Activated naive CD4-positive, alpha-beta T cell treated with anti-CD3 and anti-CD28 coated beads for 36 hours (primary cell): ENCODE data around the gene BICD2. TPM values are rescaled to one million over a fixed set of nuclear protein-coding genes. Genes with fewer than 3 reads are reported as not detected.

ENCODE experiments used
- CTCF ChIA-PET: fragments of 350-600 bp; sonication (Branson Sonifier 250); formaldehyde crosslinking; loops from one replicate; lab custom pipeline; 2021; ENCODE audit warnings: antibody characterized with exemption; lab: Charles Lee
- DNase-seq: peaks from one replicate; pipeline ENCODE4 v3.0.0-alpha.2; 2020
- H3K27ac Mint-ChIP-seq: one replicate; pipeline ENCODE4 v1.8.0; 2021; ENCODE audit warnings: mild to moderate bottlenecking, mixed read lengths
- H3K27me3 Mint-ChIP-seq: one replicate; pipeline ENCODE4 v1.8.0; 2021; ENCODE audit warnings: low read depth, mixed read lengths
- H3K36me3 Mint-ChIP-seq: one replicate; pipeline ENCODE4 v1.8.0; 2021; ENCODE audit warnings: low read depth, mixed read lengths
- H3K4me1 Mint-ChIP-seq: one replicate; pipeline ENCODE4 v1.8.0; 2021; ENCODE audit warnings: low read depth, mixed read lengths
- H3K4me3 Mint-ChIP-seq: one replicate; pipeline ENCODE4 v1.8.0; 2021; ENCODE audit warnings: mild to moderate bottlenecking, moderate library complexity, mixed read lengths
- H3K9me3 Mint-ChIP-seq: one replicate; pipeline ENCODE4 v1.8.0; 2021; ENCODE audit warnings: mixed read lengths
- intact Hi-C: fragments of 100-400 bp; cut with micrococcal nuclease; formaldehyde crosslinking; loops from one replicate; pipeline ENCODE4 v1.15.1; 2023
- total RNA-seq, 2 experiments: library from RNA; stranded (reverse); gene quantifications; one replicate each; pipeline ENCODE4 v1.2.3, GENCODE V29; 2021

BICD2 gene
- total RNA-seq, 2 experiments from 2014 or later: 11.2 to 12.0 TPM

DNA sequence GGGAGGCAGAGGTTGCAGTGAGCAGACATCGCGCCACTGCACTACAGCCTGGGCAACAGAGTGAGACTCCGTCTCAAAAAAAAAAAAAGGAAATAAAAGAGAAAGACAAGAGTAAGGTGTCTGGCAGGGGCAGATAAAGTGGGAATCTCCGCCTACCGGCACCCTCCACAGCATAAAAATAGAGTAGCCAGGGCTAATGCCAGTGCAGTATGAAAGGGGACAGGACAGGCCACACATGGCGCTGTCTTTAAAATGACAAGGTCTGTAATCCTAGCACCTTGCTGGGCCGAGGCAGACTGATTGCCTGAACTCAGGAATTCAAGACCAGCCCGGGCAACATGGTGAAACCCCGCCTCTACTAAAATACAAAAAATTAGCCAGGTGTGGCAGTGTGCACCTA, 7.8 kb downstream of the BICD2 start:
- H3K27me3 Mint-ChIP-seq: no peaks in the 10 kb centered on the region
- H3K4me1 Mint-ChIP-seq: peaks cover 44% of the 10 kb centered on the region
- intact Hi-C loops: no loop called here
- H3K27ac Mint-ChIP-seq: no peak overlapping the region
- no peak overlapping the region for H3K4me3 Mint-ChIP-seq
- H3K9me3 Mint-ChIP-seq: peaks cover 3% of the 10 kb centered on the region
- CTCF ChIA-PET: no interaction called here
- no peak for DNase-seq
- peaks cover 14% of the 10 kb centered on the region for H3K36me3 Mint-ChIP-seq

DNA sequence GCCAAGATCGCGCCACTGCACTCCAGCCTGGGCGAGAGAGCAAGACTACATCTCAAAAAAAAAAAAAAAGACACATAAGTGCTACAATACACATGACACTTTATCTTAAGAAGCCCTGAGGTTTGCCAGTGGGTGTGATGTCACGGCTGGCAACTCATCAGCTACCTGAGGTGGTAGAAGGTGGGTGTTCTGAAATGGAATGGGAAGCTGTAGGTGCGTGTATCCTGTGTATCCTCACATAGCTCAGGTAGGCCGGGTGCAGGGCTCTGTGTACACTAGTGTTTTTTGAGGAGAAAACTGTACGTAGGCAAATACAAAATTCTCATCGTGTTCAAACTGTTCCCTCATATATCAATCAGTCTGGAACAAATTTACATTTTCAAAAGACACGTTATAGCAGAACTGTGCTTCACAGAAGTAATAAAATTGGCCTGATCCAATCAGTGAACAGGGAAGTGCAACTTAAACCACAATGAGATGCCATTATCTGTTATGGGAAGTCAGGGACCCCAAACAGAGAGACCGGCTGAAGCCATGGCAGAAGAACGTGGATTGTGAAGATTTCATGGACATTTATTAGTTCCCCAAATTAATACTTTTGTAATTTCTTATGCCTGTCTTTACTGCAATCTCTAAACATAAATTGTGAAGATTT, 10.4 kb downstream of the BICD2 start:
- DNase-seq: no peak
- H3K9me3 Mint-ChIP-seq: peaks cover 3% of the 10 kb centered on the region
- CTCF ChIA-PET: interaction anchor here (0.7 kb wide), 2 partner anchors 9 to 803 kb away, joined by 3 read pairs; no protein-coding TSS in a partner anchor
- H3K36me3 Mint-ChIP-seq: peaks cover 14% of the 10 kb centered on the region
- H3K27ac Mint-ChIP-seq: no peak overlapping the region
- H3K4me3 Mint-ChIP-seq: no peak overlapping the region
- intact Hi-C loops: no loop called here
- H3K27me3 Mint-ChIP-seq: no peaks in the 10 kb centered on the region
- H3K4me1 Mint-ChIP-seq: peaks cover 36% of the 10 kb centered on the region

DNA sequence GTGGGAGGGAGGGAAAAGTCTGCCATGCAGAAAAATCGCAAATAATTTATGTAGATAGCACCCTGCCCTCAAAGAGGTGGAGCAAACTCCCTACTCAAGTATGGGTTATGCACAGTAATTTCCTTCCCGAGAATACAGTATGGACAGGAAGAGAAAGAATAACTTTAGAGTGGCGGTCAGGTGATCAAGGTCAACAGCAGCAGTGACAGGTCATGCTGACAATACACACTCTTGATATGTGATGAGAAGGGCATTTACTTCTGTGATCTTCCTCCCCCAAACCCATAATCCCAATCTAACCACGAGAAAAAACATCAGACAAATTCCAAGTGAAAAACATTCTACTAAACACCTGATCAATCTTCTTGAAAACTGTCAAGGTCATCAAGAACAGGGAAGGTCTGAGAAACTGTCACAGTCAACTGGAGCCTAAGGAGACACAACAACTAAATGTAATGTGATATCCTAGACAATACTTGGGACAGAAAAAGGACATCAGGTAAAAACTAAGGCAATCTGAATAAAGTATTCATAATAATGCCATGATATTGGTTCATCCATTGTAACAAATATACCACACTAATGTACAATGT, 11.7 kb downstream of the BICD2 start:
- no peak for DNase-seq
- intact Hi-C loops: no loop called here
- H3K36me3 Mint-ChIP-seq: peaks cover 15% of the 10 kb centered on the region
- CTCF ChIA-PET: no interaction called here
- H3K9me3 Mint-ChIP-seq: peaks cover 3% of the 10 kb centered on the region
- peaks cover 40% of the 10 kb centered on the region for H3K4me1 Mint-ChIP-seq
- no peaks in the 10 kb centered on the region for H3K27me3 Mint-ChIP-seq
- H3K4me3 Mint-ChIP-seq: no peak overlapping the region
- H3K27ac Mint-ChIP-seq: no peak overlapping the region

- H3K9me3 Mint-ChIP-seq: no peaks in the 10 kb centered on the region
- peaks cover 57% of the 10 kb centered on the region for H3K4me1 Mint-ChIP-seq
- DNase-seq: no peak
- H3K27ac Mint-ChIP-seq: no peak overlapping the region
- H3K4me3 Mint-ChIP-seq: no peak overlapping the region
- intact Hi-C loops: no loop called here
- CTCF ChIA-PET: interaction anchor here (0.8 kb wide), 1 partner anchor 41 kb away, joined by 3 read pairs; no protein-coding TSS in a partner anchor
- no peaks in the 10 kb centered on the region for H3K27me3 Mint-ChIP-seq
- peaks cover 4% of the 10 kb centered on the region for H3K36me3 Mint-ChIP-seq
These were observed 14.7 kb downstream of the BICD2 start for GRCh38 chr9:92749934-92750315.

- H3K36me3 Mint-ChIP-seq: peaks cover 4% of the 10 kb centered on the region
- CTCF ChIA-PET: no interaction called here
- H3K27me3 Mint-ChIP-seq: no peaks in the 10 kb centered on the region
- H3K27ac Mint-ChIP-seq: no peak overlapping the region
- no peak for DNase-seq
- H3K4me1 Mint-ChIP-seq: peaks cover 58% of the 10 kb centered on the region
- no peaks in the 10 kb centered on the region for H3K9me3 Mint-ChIP-seq
- no peak overlapping the region for H3K4me3 Mint-ChIP-seq
- intact Hi-C loops: no loop called here
These were observed 15.3 kb downstream of the BICD2 start for GRCh38 chr9:92749071-92749933.

DNA sequence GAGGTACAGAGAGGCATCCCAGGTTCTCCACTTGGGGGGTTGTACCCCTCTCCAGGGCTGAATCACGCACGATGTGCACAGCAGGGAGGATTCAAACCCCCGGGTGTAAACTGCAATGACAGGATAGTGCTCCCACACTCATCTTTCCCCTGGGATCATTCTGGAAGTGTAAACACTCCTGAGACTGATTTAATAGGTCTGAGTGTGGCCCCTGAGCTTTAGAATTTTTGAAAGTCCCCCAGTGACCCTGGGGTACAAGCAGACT, 16.5 kb downstream of the BICD2 start:
- H3K36me3 Mint-ChIP-seq: peaks cover 4% of the 10 kb centered on the region
- no peaks in the 10 kb centered on the region for H3K9me3 Mint-ChIP-seq
- intact Hi-C loops: no loop called here
- DNase-seq: no peak
- H3K27me3 Mint-ChIP-seq: no peaks in the 10 kb centered on the region
- CTCF ChIA-PET: interaction anchor here (0.6 kb wide), 1 partner anchor 30 kb away, joined by 3 read pairs; no protein-coding TSS in a partner anchor
- no peak overlapping the region for H3K27ac Mint-ChIP-seq
- H3K4me1 Mint-ChIP-seq: peaks cover 56% of the 10 kb centered on the region
- no peak overlapping the region for H3K4me3 Mint-ChIP-seq

DNA sequence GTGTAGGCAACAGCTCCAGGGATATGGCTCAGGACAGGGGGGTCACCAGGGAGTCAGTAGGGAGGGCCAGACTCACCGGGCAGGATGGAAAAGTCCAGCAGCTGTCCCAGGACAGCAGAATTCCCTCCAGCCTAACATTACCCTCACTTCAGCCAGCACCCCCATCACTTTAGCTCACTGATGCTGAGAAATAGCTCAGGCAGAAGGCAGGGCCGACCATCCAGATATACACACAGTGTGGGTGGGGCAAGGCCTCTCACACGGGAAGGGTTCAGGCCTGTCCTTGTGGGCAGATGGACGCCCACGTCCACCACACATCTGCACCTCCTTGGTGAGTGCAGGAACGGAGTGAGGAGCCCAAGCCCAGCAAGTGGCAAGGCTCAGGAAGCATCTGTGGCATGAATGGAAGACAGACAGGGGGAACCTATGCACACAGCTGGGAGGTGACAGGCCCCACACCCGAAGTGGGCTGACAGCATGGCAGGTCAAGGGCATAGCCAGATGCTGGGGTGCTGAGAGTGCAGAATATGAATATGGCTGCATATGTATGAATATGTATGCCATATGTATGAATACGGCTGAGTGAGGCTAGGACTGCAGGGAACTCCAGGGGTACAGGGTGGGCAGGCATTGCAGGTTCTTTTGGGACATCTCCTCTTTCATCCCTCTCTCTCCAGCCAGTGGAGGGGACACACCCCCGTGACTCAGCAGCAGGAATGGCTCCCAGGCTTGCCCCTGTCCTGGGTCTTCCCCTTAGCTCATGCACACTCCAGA, 17.0 kb downstream of the BICD2 start:
- Mint-ChIP-seq H3K9me3 (no peaks in the 10 kb centered on the region), H3K4me3 (no peak overlapping the region), H3K27ac (no peak overlapping the region), H3K4me1 (peaks cover 55% of the 10 kb centered on the region), H3K36me3 (peaks cover 2% of the 10 kb centered on the region), H3K27me3 (no peaks in the 10 kb centered on the region)
- no peak for DNase-seq
- CTCF ChIA-PET: interaction anchor here (0.6 to 0.8 kb wide), 2 partner anchors 31 to 43 kb away, joined by 3 read pairs; no protein-coding TSS in a partner anchor
- intact Hi-C loops: no loop called here

DNA sequence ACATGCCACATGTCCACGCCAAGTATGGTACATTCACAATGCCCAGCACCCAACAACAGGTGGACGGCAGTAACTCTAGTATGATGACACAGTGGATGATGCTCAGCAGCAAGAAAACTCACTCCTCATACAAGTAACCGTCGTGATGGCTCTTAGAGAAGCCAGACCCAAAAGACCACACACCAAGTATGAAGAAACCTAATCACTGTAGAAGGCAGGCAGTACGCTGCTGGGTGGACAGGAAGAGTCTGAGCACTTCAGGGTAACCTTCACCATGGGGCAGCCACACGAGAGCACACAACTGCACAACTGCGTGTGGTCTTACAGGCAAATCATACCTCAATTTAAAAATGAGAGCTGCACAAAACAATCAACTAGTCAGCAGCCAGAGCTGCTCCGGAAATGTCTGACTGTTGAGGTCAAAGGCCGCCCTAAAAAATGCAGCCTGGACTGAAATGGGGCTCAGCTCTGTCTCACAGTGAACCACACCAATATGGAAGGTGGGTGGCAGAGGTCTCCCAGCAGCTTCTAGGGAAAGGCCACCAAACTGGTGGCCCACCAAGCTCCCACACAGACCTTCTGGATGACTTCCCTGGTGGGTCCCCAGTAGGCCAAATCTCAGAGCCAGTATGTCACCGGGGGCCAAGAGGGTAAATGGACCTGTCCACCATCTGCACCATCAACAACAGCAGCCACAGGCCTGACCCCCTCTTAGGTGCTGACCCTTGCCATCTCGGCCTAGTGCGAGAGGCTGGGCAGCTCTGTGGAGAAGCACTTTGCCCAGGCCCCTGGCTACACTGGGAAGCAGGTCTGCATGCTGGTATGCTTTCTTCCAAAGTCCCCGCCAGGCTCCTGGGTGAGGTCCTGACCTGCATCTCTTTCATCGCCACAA, 17.8 kb downstream of the BICD2 start:
- H3K36me3 Mint-ChIP-seq: peaks cover 2% of the 10 kb centered on the region

DNA sequence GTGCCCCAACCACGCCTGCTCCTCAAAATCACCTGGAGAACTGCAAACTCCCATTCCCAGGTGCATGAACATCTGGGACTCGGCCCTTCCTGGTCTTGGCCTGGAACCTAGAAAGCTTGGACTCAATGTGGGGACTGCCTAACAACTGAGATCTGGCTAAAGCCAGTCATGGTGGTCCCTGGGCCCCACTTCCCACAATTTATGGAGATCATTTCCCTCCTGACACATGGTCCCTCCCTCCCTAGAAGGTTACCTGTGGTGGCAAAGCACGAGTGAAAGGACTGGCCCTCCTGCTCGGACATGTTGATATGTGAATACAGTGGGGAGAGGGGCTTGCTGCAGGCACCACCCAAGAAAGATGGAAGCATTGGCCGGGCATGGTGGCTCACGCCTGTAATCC, 18.8 kb downstream of the BICD2 start:
- Mint-ChIP-seq H3K36me3 (peaks cover 2% of the 10 kb centered on the region), H3K27me3 (no peaks in the 10 kb centered on the region), H3K9me3 (no peaks in the 10 kb centered on the region), H3K27ac (no peak overlapping the region), H3K4me3 (no peak overlapping the region), H3K4me1 (peaks cover 56% of the 10 kb centered on the region)
- intact Hi-C loops: no loop called here
- CTCF ChIA-PET: no interaction called here
- no peak for DNase-seq

More for the DNA sequence above, 17.8 kb downstream of the BICD2 start:
- Mint-ChIP-seq H3K27ac (no peak overlapping the region), H3K4me3 (no peak overlapping the region), H3K4me1 (peaks cover 51% of the 10 kb centered on the region), H3K9me3 (no peaks in the 10 kb centered on the region), H3K27me3 (no peaks in the 10 kb centered on the region)
- CTCF ChIA-PET: interaction anchor here (0.8 kb wide), 1 partner anchor 44 kb away, joined by 3 read pairs; no protein-coding TSS in a partner anchor
- no peak for DNase-seq
- intact Hi-C loops: no loop called here

GRCh38 chr9:92745331-92745730, 19.3 kb downstream of the BICD2 start:
- Mint-ChIP-seq H3K4me1 (peaks cover 57% of the 10 kb centered on the region), H3K27ac (no peak overlapping the region), H3K27me3 (no peaks in the 10 kb centered on the region), H3K36me3 (peaks cover 2% of the 10 kb centered on the region), H3K4me3 (no peak overlapping the region), H3K9me3 (no peaks in the 10 kb centered on the region)
- CTCF ChIA-PET: no interaction called here
- no peak for DNase-seq
- intact Hi-C loops: no loop called here

GRCh38 chr9:92740969-92741368, 23.7 kb downstream of the BICD2 start:
- intact Hi-C loops: no loop called here

More at GRCh38 chr9:92740969-92741368, 23.7 kb downstream of the BICD2 start:
- Mint-ChIP-seq H3K27me3 (no peaks in the 10 kb centered on the region), H3K4me1 (peaks cover 77% of the 10 kb centered on the region), H3K36me3 (no peaks in the 10 kb centered on the region), H3K9me3 (no peaks in the 10 kb centered on the region), H3K27ac (no peak overlapping the region), H3K4me3 (no peak overlapping the region)
- DNase-seq: no peak
- CTCF ChIA-PET: interaction anchor here (0.6 kb wide), 1 partner anchor 50 kb away, joined by 3 read pairs; no protein-coding TSS in a partner anchor
